ENCODE results near the gene HRAS. TPM values are rescaled to one million over a fixed set of nuclear protein-coding genes. Genes with fewer than 3 reads are reported as not detected.

HRAS gene
- total RNA-seq, 2 donors from 2014 or later, result 13.0 to 15.8 TPM

DNA sequence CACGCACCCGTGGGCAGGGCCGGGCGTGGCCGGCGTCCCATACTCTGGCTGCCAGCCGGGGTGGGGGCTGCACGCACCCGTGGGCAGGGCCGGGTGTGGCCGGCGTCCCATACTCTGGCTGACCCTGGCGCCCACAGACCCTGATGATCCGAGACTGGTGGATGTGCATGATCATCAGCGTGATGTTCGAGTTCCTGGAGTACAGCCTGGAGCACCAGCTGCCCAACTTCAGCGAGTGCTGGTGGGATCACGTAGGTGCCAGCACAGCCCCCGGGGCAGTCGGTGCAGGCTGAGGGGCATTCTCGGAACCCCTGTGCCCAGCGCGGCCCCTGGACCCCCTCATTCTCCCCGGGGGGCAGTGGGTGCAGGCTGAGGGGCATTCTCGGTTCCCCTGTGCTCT is 47.3 kb downstream of the HRAS start:
- intact Hi-C loops (cut with DNase I), result no loop called here
- peaks cover 0 to 4% of the 10 kb centered on the region in 2 donors for H3K36me3 ChIP-seq (replicated peaks in 1 of 2; ENCODE audit: insufficient read depth in 1 of 2, low read depth in 2 of 2)
- H3K9me3 ChIP-seq, result no peaks in the 10 kb centered on the region
- H3K4me1 ChIP-seq, result no peaks in the 10 kb centered on the region
- TF ChIP-seq, protein P1, sequence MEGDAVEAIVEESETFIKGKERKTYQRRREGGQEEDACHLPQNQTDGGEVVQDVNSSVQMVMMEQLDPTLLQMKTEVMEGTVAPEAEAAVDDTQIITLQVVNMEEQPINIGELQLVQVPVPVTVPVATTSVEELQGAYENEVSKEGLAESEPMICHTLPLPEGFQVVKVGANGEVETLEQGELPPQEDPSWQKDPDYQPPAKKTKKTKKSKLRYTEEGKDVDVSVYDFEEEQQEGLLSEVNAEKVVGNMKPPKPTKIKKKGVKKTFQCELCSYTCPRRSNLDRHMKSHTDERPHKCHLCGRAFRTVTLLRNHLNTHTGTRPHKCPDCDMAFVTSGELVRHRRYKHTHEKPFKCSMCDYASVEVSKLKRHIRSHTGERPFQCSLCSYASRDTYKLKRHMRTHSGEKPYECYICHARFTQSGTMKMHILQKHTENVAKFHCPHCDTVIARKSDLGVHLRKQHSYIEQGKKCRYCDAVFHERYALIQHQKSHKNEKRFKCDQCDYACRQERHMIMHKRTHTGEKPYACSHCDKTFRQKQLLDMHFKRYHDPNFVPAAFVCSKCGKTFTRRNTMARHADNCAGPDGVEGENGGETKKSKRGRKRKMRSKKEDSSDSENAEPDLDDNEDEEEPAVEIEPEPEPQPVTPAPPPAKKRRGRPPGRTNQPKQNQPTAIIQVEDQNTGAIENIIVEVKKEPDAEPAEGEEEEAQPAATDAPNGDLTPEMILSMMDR (IDR thresholded peaks at IDR 0.05), result no peak
- TF ChIP-seq POLR2A (IDR thresholded peaks at IDR 0.05), result no peak
- ATAC-seq (no peak), DNase-seq (no peak)
- no peak overlapping the region for H3K4me3 ChIP-seq
- 92% methylated on average over 10 of the region's 25 CpGs; no CpG with 5 or more reads in 1 of the 2 donors for WGBS, 2 donors
- H3K27ac ChIP-seq, result no peak overlapping the region
- H3K27me3 ChIP-seq, result no peaks in the 10 kb centered on the region

DNA sequence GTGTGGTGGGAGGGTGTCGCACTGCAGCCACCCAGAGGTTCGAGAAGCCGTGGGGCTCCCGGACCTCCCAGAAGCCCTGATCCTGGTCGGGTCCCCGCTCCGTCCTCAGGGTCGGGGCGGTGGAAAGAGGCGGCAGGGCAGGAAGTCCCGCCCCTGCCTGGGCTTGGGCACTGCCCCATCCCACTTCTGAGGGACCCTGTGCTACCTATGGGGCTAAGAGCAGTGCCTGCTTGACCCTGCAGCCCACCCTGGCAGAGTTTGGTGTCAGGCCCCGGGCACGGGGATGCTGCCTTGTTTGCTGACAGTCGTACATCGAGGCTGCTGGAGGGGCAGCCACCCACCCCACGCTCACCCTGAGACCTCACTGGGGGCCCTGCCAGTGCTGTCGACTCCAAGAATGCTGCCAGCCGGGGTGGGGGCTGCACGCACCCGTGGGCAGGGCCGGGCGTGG is 47.8 kb downstream of the HRAS start:
- DNase-seq (no peak), ATAC-seq (no peak)
- TF ChIP-seq, protein P1 (IDR thresholded peaks at IDR 0.05), result no peak
- TF ChIP-seq POLR2A (IDR thresholded peaks at IDR 0.05), result no peak

DNA sequence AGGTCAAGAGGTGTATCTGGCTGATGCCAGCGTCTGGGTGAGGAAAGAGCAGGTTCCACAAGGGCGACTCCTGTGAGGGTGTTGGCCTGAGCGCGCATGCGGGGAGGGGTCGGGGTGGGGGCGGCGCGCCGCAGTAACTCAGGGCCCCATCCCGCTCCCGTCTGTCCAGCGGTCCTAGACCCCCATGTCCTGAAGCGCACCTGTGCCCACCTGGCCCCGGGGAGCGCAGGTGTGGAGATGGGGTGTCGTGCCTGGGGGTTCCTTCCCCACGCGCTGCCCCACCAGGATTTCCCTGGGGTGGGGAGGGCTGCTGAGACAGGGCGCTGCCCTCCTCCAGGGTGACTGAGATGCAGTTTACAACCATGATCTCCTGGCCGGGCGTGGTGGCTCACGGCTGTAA is 49.2 kb downstream of the HRAS start:
- TF ChIP-seq POLR2A (IDR thresholded peaks at IDR 0.05), result no peak
- TF ChIP-seq, protein P1 (IDR thresholded peaks at IDR 0.05), result no peak
- Histone ChIP-seq H3K9me3 (no peaks in the 10 kb centered on the region), H3K36me3 (replicated peaks in 1 of 2; ENCODE audit: insufficient read depth in 1 of 2, low read depth in 2 of 2) (peaks cover 0 to 4% of the 10 kb centered on the region in 2 donors), H3K27ac (no peak overlapping the region), H3K4me3 (no peak overlapping the region), H3K4me1 (no peaks in the 10 kb centered on the region), H3K27me3 (no peaks in the 10 kb centered on the region)
- DNase-seq (no peak), ATAC-seq (no peak)
- WGBS, 2 donors, result 92 to 96% methylated on average over 15 to 23 of the region's 23 CpGs
- intact Hi-C loops (cut with DNase I), result no loop called here

More for the DNA sequence above, 47.8 kb downstream of the HRAS start:
- H3K4me1 ChIP-seq, result no peaks in the 10 kb centered on the region
- intact Hi-C loops (cut with DNase I), result no loop called here
- no peaks in the 10 kb centered on the region for H3K27me3 ChIP-seq
- no peaks in the 10 kb centered on the region for H3K9me3 ChIP-seq
- no peak overlapping the region for H3K27ac ChIP-seq
- peaks cover 0 to 4% of the 10 kb centered on the region in 2 donors for H3K36me3 ChIP-seq (replicated peaks in 1 of 2; ENCODE audit: insufficient read depth in 1 of 2, low read depth in 2 of 2)
- 89 to 92% methylated on average over 3 to 20 of the region's 22 CpGs for WGBS, 2 donors
- H3K4me3 ChIP-seq, result no peak overlapping the region

DNA sequence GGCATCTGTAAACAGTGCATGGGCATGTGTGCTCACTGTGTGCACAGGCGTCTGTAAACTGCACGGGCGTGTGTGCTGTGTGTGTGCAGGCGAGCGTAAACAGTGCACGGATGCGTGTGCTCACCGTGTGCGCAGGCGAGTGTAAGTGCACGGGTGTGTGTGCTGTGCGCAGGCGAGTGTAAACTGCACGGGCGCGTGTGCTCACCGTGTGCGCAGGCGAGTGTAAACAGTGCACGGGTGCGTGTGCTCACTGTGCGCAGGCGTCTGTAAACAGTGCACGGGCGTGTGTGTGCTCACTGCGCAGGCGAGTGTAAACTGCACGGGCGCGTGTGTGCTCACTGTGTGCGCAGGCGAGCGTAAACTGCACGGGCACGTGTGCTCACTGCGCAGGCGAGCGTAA is 50.8 kb downstream of the HRAS start:
- no peak for ATAC-seq

More for the DNA sequence above, 50.8 kb downstream of the HRAS start:
- no peak for DNase-seq
- Histone ChIP-seq H3K9me3 (no peaks in the 10 kb centered on the region), H3K4me3 (no peak overlapping the region), H3K27me3 (no peaks in the 10 kb centered on the region), H3K27ac (no peak overlapping the region), H3K4me1 (no peaks in the 10 kb centered on the region), H3K36me3 (replicated peaks in 1 of 2; ENCODE audit: insufficient read depth in 1 of 2, low read depth in 2 of 2) (peaks cover 0 to 4% of the 10 kb centered on the region in 2 donors)
- 93 to 95% methylated on average over 38 of the region's 38 CpGs for WGBS, 2 donors
- TF ChIP-seq, protein P1 (IDR thresholded peaks at IDR 0.05), result no peak
- TF ChIP-seq POLR2A (IDR thresholded peaks at IDR 0.05), result no peak
- intact Hi-C loops (cut with DNase I), result no loop called here

MicroRNAs within 50 kb of the gene (microRNA counts, 767-probe panel; counts per million panel counts)
- 0 to 736 counts per million in 2 donors for microRNA hsa-miR-210

Small RNAs within 50 kb of the gene (microRNA-seq; reads per million reads assigned to microRNA genes)
- 32.1 to 37.7 reads per million in 2 donors for gene MIR210 (ENCODE audit: borderline number of aligned reads in 2 of 2, borderline replicate concordance in 2 of 2)

Small RNAs within 50 kb of the gene (small RNA-seq; reads per million reads assigned to genes)
- gene MIR210, result 1.6 reads per million, percentile 63 among the genes with 10 or more reads in this experiment

Other genes with a start within 250 kb of the HRAS start
- 100 to 1,000 TPM; 248 to 484 TPM for gene PGGHG, start 246.4 kb downstream of the HRAS start, total RNA-seq
- gene IFITM5, start 236.1 kb downstream of the HRAS start, total RNA-seq, result not detected
- 10 to 100 TPM; 31.0 to 90.3 TPM for gene IFITM2, start 227.8 kb downstream of the HRAS start, total RNA-seq
- gene IFITM1, start 221.5 kb downstream of the HRAS start, total RNA-seq, result 10 to 100 TPM; 31.0 to 39.7 TPM
- gene IFITM3, start 214.7 kb downstream of the HRAS start, total RNA-seq, result 10 to 100 TPM; 51.4 to 59.7 TPM
- gene B4GALNT4, start 166.1 kb downstream of the HRAS start, total RNA-seq, result 1 to 10 TPM in 1 of 2 donors, not detected in 1; 2.1 TPM
- 10 to 100 TPM; 46.2 to 48.8 TPM for gene PKP3, start 141.4 kb downstream of the HRAS start, total RNA-seq
- gene SIGIRR, start 120.6 kb downstream of the HRAS start, total RNA-seq, result 10 to 100 TPM; 50.8 to 65.6 TPM
- 10 to 100 TPM; 15.6 to 26.4 TPM for gene ANO9, start 93.6 kb downstream of the HRAS start, total RNA-seq
- 10 to 100 TPM; 17.4 to 93.3 TPM for gene PTDSS2, start 85.3 kb downstream of the HRAS start, total RNA-seq
- gene RNH1, start 28.3 kb downstream of the HRAS start, total RNA-seq, result 100 to 1,000 TPM in 1 of 2 donors, 10 to 100 TPM in 1; 97.8 to 153 TPM
- 1 to 10 TPM; 1.6 to 2.3 TPM for gene LRRC56, start 2.0 kb upstream of the HRAS start, total RNA-seq
- gene LMNTD2, start 25.2 kb upstream of the HRAS start, total RNA-seq, result 10 to 100 TPM in 1 of 2 donors, 1 to 10 TPM in 1; 6.0 to 12.9 TPM
- 100 to 1,000 TPM in 1 of 2 donors, 10 to 100 TPM in 1; 49.5 to 134 TPM for gene RASSF7, start 25.4 kb upstream of the HRAS start, total RNA-seq
- 10 to 100 TPM; 18.2 to 34.3 TPM for gene PHRF1, start 40.9 kb upstream of the HRAS start, total RNA-seq
- gene IRF7, start 80.4 kb upstream of the HRAS start, total RNA-seq, result 10 to 100 TPM; 10.4 to 10.9 TPM
- gene CDHR5, start 89.4 kb upstream of the HRAS start, total RNA-seq, result 10 to 100 TPM in 1 of 2 donors, not detected in 1; 14.5 TPM
- gene SCT, start 91.6 kb upstream of the HRAS start, total RNA-seq, result not detected
- gene DRD4, start 101.7 kb upstream of the HRAS start, total RNA-seq, result 1 to 10 TPM in 1 of 2 donors, not detected in 1; 3.0 TPM
- 10 to 100 TPM; 15.8 to 28.0 TPM for gene DEAF1, start 159.6 kb upstream of the HRAS start, total RNA-seq
- 10 to 100 TPM; 21.8 to 36.3 TPM for gene TMEM80, start 160.2 kb upstream of the HRAS start, total RNA-seq
- gene EPS8L2, start 170.7 kb upstream of the HRAS start, total RNA-seq, result 100 to 1,000 TPM; 126 to 153 TPM
- gene TALDO1, start 211.9 kb upstream of the HRAS start, total RNA-seq, result 100 to 1,000 TPM in 1 of 2 donors, 10 to 100 TPM in 1; 78.9 to 119 TPM
- 10 to 100 TPM; 14.0 to 28.7 TPM for gene GATD1, start 241.9 kb upstream of the HRAS start, total RNA-seq

All from body of pancreas (tissue), 4 donors.